Smooth muscle cell (in vitro differentiated cells): Measurements from ENCODE around the gene ATG4D. TPM values are rescaled to one million over a fixed set of nuclear protein-coding genes. Genes with fewer than 3 reads are reported as not detected.

Source experiments
- DNase-seq: peaks from one replicate; lab custom pipeline; 2025; ENCODE audit not compliant: unreplicated experiment; lab: John Stamatoyannopoulos, UW
- H2AFZ ChIP-seq: fragments of 200-600 bp; sonication (generic); 2 replicates; pipeline ENCODE4 v1.6.0; 2016; ENCODE audit warnings: antibody characterized with exemption, low read depth, mild to moderate bottlenecking
- H3F3A ChIP-seq: fragments of 200-600 bp; sonication (generic); 2 replicates; pipeline ENCODE4 v1.6.0; 2017; ENCODE audit warnings: antibody characterized with exemption, low read depth
- H3K27ac ChIP-seq: fragments of 200-600 bp; sonication (generic); 2 replicates; pipeline ENCODE4 v1.5.1; 2016; ENCODE audit warnings: low read depth, mild to moderate bottlenecking
- H3K27me3 ChIP-seq: fragments of 200-600 bp; sonication (generic); 2 replicates; pipeline ENCODE4 v1.6.1; 2016; ENCODE audit warnings: low read depth, mild to moderate bottlenecking
- H3K36me3 ChIP-seq: fragments of 200-600 bp; sonication (generic); 2 replicates; pipeline ENCODE4 v1.5.1; 2016; ENCODE audit warnings: low read depth
- H3K4me1 ChIP-seq: fragments of 200-600 bp; sonication (generic); 2 replicates; pipeline ENCODE4 v1.5.1; 2016; ENCODE audit warnings: low read depth
- H3K4me2 ChIP-seq: fragments of 200-600 bp; sonication (generic); 2 replicates; pipeline ENCODE4 v1.6.0; 2016; ENCODE audit warnings: mild to moderate bottlenecking
- H3K4me3 ChIP-seq: fragments of 200-600 bp; sonication (generic); 2 replicates; pipeline ENCODE4 v1.5.1; 2016; ENCODE audit warnings: mild to moderate bottlenecking
- H3K79me2 ChIP-seq: fragments of 200-600 bp; sonication (generic); 2 replicates; pipeline ENCODE4 v1.6.0; 2016; ENCODE audit warnings: low read depth, mild to moderate bottlenecking
- H3K9ac ChIP-seq: fragments of 200-600 bp; sonication (generic); 2 replicates; pipeline ENCODE4 v1.6.0; 2016; ENCODE audit warnings: low read depth
- H3K9me3 ChIP-seq: fragments of 200-600 bp; sonication (generic); replicated peaks from 2 replicates; pipeline ENCODE4 v1.5.1; 2016; ENCODE audit warnings: low read depth
- H4K20me1 ChIP-seq: fragments of 200-600 bp; sonication (generic); 2 replicates; pipeline ENCODE4 v1.6.0; 2016; ENCODE audit warnings: low read depth
- WGBS: methylation state at CpG from one replicate; pipeline ENCODE4 v1.1.7; 2016; ENCODE audit warnings: low lambda C conversion rate; 5-methylcytosine and 5-hydroxymethylcytosine counted together
- polyA plus RNA-seq: library from polyadenylated mRNA; unstranded; fragments of >200 nt; fragmentation: Nextera tagmentation; extraction: Ambion mirVana; gene quantifications from 2 replicates; pipeline ENCODE4 v1.2.1, GENCODE V29; 2016
- total RNA-seq: library from RNA; depleted of rRNA; stranded (reverse); fragments of >200 nt; gene quantifications from 2 replicates; pipeline ENCODE4 v1.2.3, GENCODE V29; 2014
- TF ChIP-seq, protein P1 (sequence below): fragments of 200-600 bp; sonication (generic); IDR thresholded peaks from 2 replicates; pipeline ENCODE4 v1.5.1; 2017; ENCODE audit warnings: borderline replicate concordance, mild to moderate bottlenecking, antibody characterized with exemption; ENCODE audit not compliant: insufficient read depth, poor library complexity, severe bottlenecking

Gene ATG4D
- total and polyA plus RNA-seq, 2 experiments from 2014 or later: 12.9 to 19.0 TPM

DNA sequence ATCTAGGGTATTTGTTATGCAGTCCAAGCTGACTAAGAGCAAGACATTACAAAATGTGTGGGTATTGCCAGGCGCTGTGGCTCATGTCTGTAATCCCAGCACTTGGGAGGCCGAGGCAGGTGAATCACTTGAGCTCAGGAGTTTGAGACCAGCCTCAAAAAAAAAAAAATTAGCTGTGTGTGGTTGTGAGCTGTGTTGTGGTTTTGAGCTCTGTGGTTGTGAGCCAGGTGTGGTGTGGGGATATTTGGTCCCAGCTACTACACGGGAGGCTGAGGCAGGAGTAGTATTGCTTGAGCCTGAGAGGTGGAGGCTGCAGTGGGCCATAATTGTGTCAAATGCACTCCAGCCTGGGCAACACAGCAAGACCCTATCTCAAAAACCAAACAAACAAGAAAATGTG is 35.0 kb upstream of the ATG4D start:
- H3K9me3 ChIP-seq: no peaks in the 10 kb centered on the region
- 66% methylated on average over 3 of the region's 3 CpGs for WGBS
- no peaks in the 10 kb centered on the region for H3K36me3 ChIP-seq
- no peak overlapping the region for H2AFZ ChIP-seq
- H3K27ac ChIP-seq: no peak overlapping the region
- H3K4me1 ChIP-seq: peaks cover 7% of the 10 kb centered on the region
- H3K27me3 ChIP-seq: peaks cover 4% of the 10 kb centered on the region
- TF ChIP-seq, protein P1, sequence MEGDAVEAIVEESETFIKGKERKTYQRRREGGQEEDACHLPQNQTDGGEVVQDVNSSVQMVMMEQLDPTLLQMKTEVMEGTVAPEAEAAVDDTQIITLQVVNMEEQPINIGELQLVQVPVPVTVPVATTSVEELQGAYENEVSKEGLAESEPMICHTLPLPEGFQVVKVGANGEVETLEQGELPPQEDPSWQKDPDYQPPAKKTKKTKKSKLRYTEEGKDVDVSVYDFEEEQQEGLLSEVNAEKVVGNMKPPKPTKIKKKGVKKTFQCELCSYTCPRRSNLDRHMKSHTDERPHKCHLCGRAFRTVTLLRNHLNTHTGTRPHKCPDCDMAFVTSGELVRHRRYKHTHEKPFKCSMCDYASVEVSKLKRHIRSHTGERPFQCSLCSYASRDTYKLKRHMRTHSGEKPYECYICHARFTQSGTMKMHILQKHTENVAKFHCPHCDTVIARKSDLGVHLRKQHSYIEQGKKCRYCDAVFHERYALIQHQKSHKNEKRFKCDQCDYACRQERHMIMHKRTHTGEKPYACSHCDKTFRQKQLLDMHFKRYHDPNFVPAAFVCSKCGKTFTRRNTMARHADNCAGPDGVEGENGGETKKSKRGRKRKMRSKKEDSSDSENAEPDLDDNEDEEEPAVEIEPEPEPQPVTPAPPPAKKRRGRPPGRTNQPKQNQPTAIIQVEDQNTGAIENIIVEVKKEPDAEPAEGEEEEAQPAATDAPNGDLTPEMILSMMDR: no peak
- H3K4me3 ChIP-seq: no peak overlapping the region
- no peaks in the 10 kb centered on the region for H3F3A ChIP-seq
- no peaks in the 10 kb centered on the region for H4K20me1 ChIP-seq
- DNase-seq: no peak
- no peak overlapping the region for H3K9ac ChIP-seq
- H3K79me2 ChIP-seq: no peaks in the 10 kb centered on the region
- H3K4me2 ChIP-seq: no peak overlapping the region

DNA sequence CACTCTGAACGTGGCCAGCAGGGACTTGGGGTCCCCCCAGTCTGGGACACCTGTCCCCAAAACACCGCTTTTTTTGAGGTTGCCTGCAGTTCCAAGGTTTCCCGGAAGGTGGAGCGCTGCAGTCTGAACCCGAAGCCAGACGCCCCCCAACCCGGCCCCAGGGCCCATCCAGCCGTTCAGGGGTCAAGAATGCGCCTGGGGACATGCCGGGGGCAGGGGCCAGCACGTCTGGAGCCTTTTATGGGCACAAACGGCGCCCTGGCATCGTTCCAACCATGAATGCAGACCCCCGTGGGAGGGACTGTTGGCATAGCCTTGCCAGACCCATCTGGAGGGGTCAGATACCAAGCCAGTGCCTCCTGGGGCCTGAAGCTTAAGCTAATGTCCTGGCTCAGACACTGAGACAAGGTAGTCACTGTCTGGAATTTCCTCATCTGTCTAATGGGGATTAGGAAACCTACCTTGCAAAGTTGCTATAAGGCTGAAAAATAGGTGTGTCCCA is 33.4 kb upstream of the ATG4D start:
- Histone ChIP-seq H3K27me3 (peaks cover 19% of the 10 kb centered on the region), H3K27ac (no peak overlapping the region), H2AFZ (no peak overlapping the region), H3K9ac (no peak overlapping the region), H3K4me3 (no peak overlapping the region), H3K36me3 (no peaks in the 10 kb centered on the region), H3F3A (no peaks in the 10 kb centered on the region), H3K79me2 (peaks cover 7% of the 10 kb centered on the region), H3K9me3 (no peaks in the 10 kb centered on the region), H3K4me2 (no peak overlapping the region), H4K20me1 (no peaks in the 10 kb centered on the region), H3K4me1 (peaks cover 7% of the 10 kb centered on the region)
- 18% methylated on average over 15 of the region's 15 CpGs for WGBS
- DNase-seq: no peak
- TF ChIP-seq, protein P1: peak; percentile 66

DNA sequence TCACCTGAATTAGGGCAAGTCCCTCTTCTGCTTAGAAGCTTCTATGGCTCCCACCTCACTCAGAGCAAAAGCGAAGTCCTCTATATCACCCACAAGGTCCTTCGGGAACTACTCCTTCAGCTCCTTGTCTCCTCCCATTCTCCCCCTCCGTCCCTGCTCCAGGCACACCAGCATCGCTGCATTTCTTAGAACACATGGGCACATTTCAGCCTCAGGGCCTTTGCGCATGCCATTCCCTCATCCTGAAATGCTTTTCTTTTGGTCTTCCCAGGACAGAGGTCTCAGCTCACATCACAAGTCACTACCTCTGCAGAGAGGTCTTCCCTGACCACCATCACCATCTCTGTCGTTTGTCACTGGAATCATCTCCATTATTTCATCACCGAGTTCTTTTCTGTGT is 30.5 kb upstream of the ATG4D start:
- Histone ChIP-seq H3K4me2 (no peak overlapping the region), H4K20me1 (no peaks in the 10 kb centered on the region), H3K79me2 (peaks cover 16% of the 10 kb centered on the region), H3F3A (no peaks in the 10 kb centered on the region), H3K9me3 (no peaks in the 10 kb centered on the region), H3K9ac (no peak overlapping the region), H3K4me3 (no peak overlapping the region), H3K27ac (no peak overlapping the region), H2AFZ (no peak overlapping the region), H3K4me1 (peaks cover 13% of the 10 kb centered on the region), H3K36me3 (no peaks in the 10 kb centered on the region), H3K27me3 (peaks cover 19% of the 10 kb centered on the region)
- TF ChIP-seq, protein P1: no peak
- 91% methylated on average over 7 of the region's 7 CpGs for WGBS
- no peak for DNase-seq
